ENCODE measurements around the gene DNAJB8. TPM values are rescaled to one million over a fixed set of nuclear protein-coding genes. Genes with fewer than 3 reads are reported as not detected.

The DNAJB8 gene
- total and polyA plus RNA-seq, 2 donors (not counting 1 experiment from before 2014, with no cell fraction given): not detected

DNA sequence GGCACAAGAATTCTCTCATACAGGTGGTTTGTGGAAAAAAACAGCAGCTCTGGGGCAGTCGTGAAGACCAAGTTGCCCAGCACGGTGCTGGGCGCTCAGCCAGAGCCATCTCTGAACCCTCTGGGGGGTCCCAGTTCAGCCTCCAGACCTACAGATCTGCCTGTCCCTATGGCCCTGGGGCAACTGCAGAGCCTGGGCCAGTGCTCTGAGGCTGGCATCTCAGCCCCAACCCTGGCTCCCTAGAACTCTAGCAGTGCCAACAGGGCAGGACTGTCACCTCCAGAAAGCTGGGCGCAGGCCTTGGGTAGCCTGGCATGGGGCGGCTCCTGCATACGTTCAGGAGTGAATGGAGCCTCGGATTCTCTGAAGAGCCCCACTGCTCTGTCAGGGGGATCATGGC lies 44.7 kb downstream of the DNAJB8 start:
- TF ChIP-seq, protein P1, sequence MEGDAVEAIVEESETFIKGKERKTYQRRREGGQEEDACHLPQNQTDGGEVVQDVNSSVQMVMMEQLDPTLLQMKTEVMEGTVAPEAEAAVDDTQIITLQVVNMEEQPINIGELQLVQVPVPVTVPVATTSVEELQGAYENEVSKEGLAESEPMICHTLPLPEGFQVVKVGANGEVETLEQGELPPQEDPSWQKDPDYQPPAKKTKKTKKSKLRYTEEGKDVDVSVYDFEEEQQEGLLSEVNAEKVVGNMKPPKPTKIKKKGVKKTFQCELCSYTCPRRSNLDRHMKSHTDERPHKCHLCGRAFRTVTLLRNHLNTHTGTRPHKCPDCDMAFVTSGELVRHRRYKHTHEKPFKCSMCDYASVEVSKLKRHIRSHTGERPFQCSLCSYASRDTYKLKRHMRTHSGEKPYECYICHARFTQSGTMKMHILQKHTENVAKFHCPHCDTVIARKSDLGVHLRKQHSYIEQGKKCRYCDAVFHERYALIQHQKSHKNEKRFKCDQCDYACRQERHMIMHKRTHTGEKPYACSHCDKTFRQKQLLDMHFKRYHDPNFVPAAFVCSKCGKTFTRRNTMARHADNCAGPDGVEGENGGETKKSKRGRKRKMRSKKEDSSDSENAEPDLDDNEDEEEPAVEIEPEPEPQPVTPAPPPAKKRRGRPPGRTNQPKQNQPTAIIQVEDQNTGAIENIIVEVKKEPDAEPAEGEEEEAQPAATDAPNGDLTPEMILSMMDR (conservative IDR thresholded peaks at IDR 0.05 in 1 of 2, IDR thresholded peaks at IDR 0.05 in 1 of 2; ENCODE audit: low read depth in 1 of 2, low read length in 2 of 2): no peak
- TF ChIP-seq EZH2 (IDR thresholded peaks at IDR 0.05; ENCODE audit: low read length, missing control alignments): no peak
- Histone ChIP-seq H3K36me3 (ENCODE audit: control insufficient read depth, insufficient read depth, low read length) (no peaks in the 10 kb centered on the region), H3K27ac (ENCODE audit: insufficient read depth, low read length) (no peak overlapping the region), H3K4me1 (ENCODE audit: control insufficient read depth, extremely low read depth, insufficient read depth, low read length) (peaks cover 2% of the 10 kb centered on the region), H3K79me2 (ENCODE audit: control insufficient read depth, insufficient read depth, low read length) (no peaks in the 10 kb centered on the region), H3K4me3 (replicated peaks in 1 of 4; ENCODE audit: control extremely low read depth in 1 of 4, insufficient read depth in 1 of 4, low read depth in 3 of 4, low read length in 4 of 4) (no peak overlapping the region), H3K9ac (ENCODE audit: insufficient read depth, low read length) (no peak overlapping the region), H4K20me1 (ENCODE audit: control insufficient read depth, extremely low read depth, insufficient read depth, low read length) (no peaks in the 10 kb centered on the region), H3K27me3 (ENCODE audit: control insufficient read depth, insufficient read depth, low read length) (no peaks in the 10 kb centered on the region), H2AFZ (ENCODE audit: low read length) (no peak overlapping the region), H3K4me2 (ENCODE audit: extremely low read depth, insufficient read depth, low read length) (no peak overlapping the region), H3K9me3 (ENCODE audit: control insufficient read depth, insufficient read depth, low read depth, low read length) (no peaks in the 10 kb centered on the region)
- DNase-seq (ENCODE audit: low read depth in 2 of 2): no peak

DNA sequence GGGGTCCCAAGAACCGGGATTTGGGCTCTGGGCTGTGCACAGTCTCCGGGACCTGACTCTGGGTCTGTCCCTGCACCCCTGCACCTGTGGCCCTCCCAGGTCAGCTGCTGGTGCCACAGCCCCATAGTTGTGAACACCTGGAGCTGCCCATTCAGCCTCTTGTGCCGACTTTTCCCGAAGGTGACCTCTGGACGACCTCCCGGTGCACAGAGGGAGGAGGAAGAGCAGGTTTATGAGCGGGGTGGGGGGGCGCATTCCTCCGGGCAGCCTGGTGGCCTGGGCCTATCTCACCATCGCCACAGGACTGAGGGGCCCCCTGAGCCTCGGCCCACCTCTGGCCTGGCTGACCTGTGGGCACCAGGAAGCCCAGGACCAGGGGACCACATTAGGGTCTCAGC lies 45.3 kb downstream of the DNAJB8 start:
- no peak for DNase-seq (ENCODE audit: low read depth in 2 of 2)
- no peak overlapping the region for H3K27ac ChIP-seq (ENCODE audit: insufficient read depth, low read length)
- no peaks in the 10 kb centered on the region for H3K9me3 ChIP-seq (ENCODE audit: control insufficient read depth, insufficient read depth, low read depth, low read length)
- no peak overlapping the region for H2AFZ ChIP-seq (ENCODE audit: low read length)
- TF ChIP-seq EZH2 (IDR thresholded peaks at IDR 0.05; ENCODE audit: low read length, missing control alignments): no peak
- TF ChIP-seq, protein P1 (conservative IDR thresholded peaks at IDR 0.05 in 1 of 2, IDR thresholded peaks at IDR 0.05 in 1 of 2; ENCODE audit: low read depth in 1 of 2, low read length in 2 of 2): no peak
- H4K20me1 ChIP-seq (ENCODE audit: control insufficient read depth, extremely low read depth, insufficient read depth, low read length): no peaks in the 10 kb centered on the region
- H3K4me1 ChIP-seq (ENCODE audit: control insufficient read depth, extremely low read depth, insufficient read depth, low read length): peaks cover under 1% of the 10 kb centered on the region
- no peak overlapping the region for H3K4me3 ChIP-seq (replicated peaks in 1 of 4; ENCODE audit: control extremely low read depth in 1 of 4, insufficient read depth in 1 of 4, low read depth in 3 of 4, low read length in 4 of 4)
- H3K79me2 ChIP-seq (ENCODE audit: control insufficient read depth, insufficient read depth, low read length): no peaks in the 10 kb centered on the region
- no peak overlapping the region for H3K9ac ChIP-seq (ENCODE audit: insufficient read depth, low read length)
- H3K36me3 ChIP-seq (ENCODE audit: control insufficient read depth, insufficient read depth, low read length): no peaks in the 10 kb centered on the region
- no peak overlapping the region for H3K4me2 ChIP-seq (ENCODE audit: extremely low read depth, insufficient read depth, low read length)
- H3K27me3 ChIP-seq (ENCODE audit: control insufficient read depth, insufficient read depth, low read length): no peaks in the 10 kb centered on the region

DNA sequence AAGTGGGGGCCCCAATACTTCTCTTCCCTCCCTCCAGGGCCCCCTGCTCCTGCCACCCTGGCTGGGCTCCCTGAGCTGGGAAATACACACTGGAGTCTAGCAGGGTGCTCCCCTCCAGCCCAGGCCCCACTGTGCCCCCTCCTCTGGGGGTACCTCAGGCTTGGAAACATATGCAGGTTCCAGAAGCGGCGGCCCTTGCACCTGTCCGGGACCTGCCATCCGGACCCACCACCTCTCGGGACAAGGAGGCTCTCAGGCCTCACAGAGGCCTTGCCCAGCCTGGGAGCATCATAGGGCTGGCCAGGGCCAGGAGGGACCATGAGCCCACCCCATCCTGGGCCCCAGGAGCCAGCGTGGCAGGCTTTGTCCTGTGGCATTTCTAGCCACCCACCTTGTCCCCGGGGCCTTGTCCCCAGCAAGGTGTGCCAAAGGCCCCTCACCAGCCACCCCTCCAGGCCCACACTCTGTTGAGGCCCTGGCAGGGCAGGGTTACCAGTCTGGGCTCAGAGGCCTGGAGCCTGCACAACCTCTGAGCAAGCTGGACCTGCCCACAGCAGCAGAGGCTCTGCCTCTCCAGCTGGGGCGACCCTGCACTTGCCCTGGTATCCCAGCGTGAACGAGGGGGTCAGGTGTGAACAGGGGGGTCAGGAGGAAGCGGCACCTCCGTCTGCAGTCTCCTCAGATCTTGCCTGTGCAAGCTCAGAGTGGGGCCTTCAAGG lies 45.8 kb downstream of the DNAJB8 start:
- no peaks in the 10 kb centered on the region for H3K4me1 ChIP-seq (ENCODE audit: control insufficient read depth, extremely low read depth, insufficient read depth, low read length)
- DNase-seq (ENCODE audit: low read depth in 2 of 2): no peak
- TF ChIP-seq, protein P1 (conservative IDR thresholded peaks at IDR 0.05 in 1 of 2, IDR thresholded peaks at IDR 0.05 in 1 of 2; ENCODE audit: low read depth in 1 of 2, low read length in 2 of 2): no peak
- no peak for TF ChIP-seq EZH2 (IDR thresholded peaks at IDR 0.05; ENCODE audit: low read length, missing control alignments)

More for the DNA sequence above, 45.8 kb downstream of the DNAJB8 start:
- Histone ChIP-seq H3K79me2 (ENCODE audit: control insufficient read depth, insufficient read depth, low read length) (no peaks in the 10 kb centered on the region), H2AFZ (ENCODE audit: low read length) (no peak overlapping the region), H3K27ac (ENCODE audit: insufficient read depth, low read length) (no peak overlapping the region), H4K20me1 (ENCODE audit: control insufficient read depth, extremely low read depth, insufficient read depth, low read length) (no peaks in the 10 kb centered on the region), H3K36me3 (ENCODE audit: control insufficient read depth, insufficient read depth, low read length) (no peaks in the 10 kb centered on the region), H3K9me3 (ENCODE audit: control insufficient read depth, insufficient read depth, low read depth, low read length) (no peaks in the 10 kb centered on the region), H3K9ac (ENCODE audit: insufficient read depth, low read length) (no peak overlapping the region), H3K4me3 (replicated peaks in 1 of 4; ENCODE audit: control extremely low read depth in 1 of 4, insufficient read depth in 1 of 4, low read depth in 3 of 4, low read length in 4 of 4) (no peak overlapping the region), H3K27me3 (ENCODE audit: control insufficient read depth, insufficient read depth, low read length) (no peaks in the 10 kb centered on the region), H3K4me2 (ENCODE audit: extremely low read depth, insufficient read depth, low read length) (no peak overlapping the region)

Data from fibroblast of lung (primary cell).